ENCODE results near the gene P2RY2. TPM values are rescaled to one million over a fixed set of nuclear protein-coding genes. Genes with fewer than 3 reads are reported as not detected.

Gene P2RY2
- total and polyA plus RNA-seq, 5 donors from 2014 or later, result not detected

DNA sequence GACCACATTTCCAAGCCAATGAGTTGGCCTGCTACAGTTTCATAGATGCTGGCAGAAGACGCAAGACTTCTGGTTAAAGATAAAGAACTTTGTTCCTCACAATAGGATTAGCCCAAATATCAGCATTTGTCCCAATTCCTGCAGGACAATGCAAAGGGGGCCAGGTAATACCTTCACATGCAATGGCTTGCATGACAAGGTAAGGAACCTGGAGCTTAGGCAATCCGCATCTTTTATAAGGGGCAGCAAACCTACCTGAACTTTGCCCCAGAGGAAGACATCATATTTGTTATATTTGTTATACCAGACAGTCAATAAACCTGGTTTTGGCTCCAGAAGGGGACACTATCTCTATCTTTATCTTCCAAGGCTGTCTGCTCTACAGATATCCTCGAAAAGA is 59.4 kb downstream of the P2RY2 start:
- Histone ChIP-seq H3K36me3 (ENCODE audit: control insufficient read depth, insufficient read depth, low read length) (no peaks in the 10 kb centered on the region), H3K4me1 (ENCODE audit: control insufficient read depth, insufficient read depth, low read length, poor library complexity, severe bottlenecking) (no peaks in the 10 kb centered on the region), H3K9me3 (ENCODE audit: control insufficient read depth in 2 of 2, low read length in 2 of 2) (no peaks in the 10 kb centered on the region), H3K27me3 (ENCODE audit: control insufficient read depth, insufficient read depth, low read length) (peaks cover 2% of the 10 kb centered on the region), H3K27ac (ENCODE audit: insufficient read depth, low read length, poor library complexity, severe bottlenecking) (no peak overlapping the region), H3K4me3 (ENCODE audit: low read depth, low read length) (no peak overlapping the region)
- ATAC-seq (ENCODE audit: low read depth in 2 of 2) (no peak), DNase-seq (no peak)
- Mint-ChIP-seq H3K9me3 (peaks cover 0 to 1% (median 0%) of the 10 kb centered on the region in 7 donors), H3K27ac (no peak overlapping the region), H3K27me3 (peaks cover 14% of the 10 kb centered on the region), H3K36me3 (no peaks in the 10 kb centered on the region), H3K4me1 (peaks cover 0 to 4% (median 0%) of the 10 kb centered on the region in 4 donors), H3K4me3 (no peak overlapping the region)

GRCh38 chr11:73280626-73281025 is 62.5 kb downstream of the P2RY2 start:
- H3K4me3 Mint-ChIP-seq, result no peak overlapping the region
- H3K4me3 ChIP-seq (ENCODE audit: low read depth, low read length), result no peak overlapping the region
- DNase-seq, result no peak
- H3K27ac ChIP-seq (ENCODE audit: insufficient read depth, low read length, poor library complexity, severe bottlenecking), result no peak overlapping the region
- H3K36me3 Mint-ChIP-seq, result no peaks in the 10 kb centered on the region
- ATAC-seq (ENCODE audit: low read depth in 2 of 2), result no peak
- peak overlapping the region in 1 of 3 donors; percentile 9 for H3K27ac Mint-ChIP-seq
- H3K9me3 ChIP-seq (ENCODE audit: control insufficient read depth in 2 of 2, low read length in 2 of 2), result no peaks in the 10 kb centered on the region
- no peaks in the 10 kb centered on the region for H3K36me3 ChIP-seq (ENCODE audit: control insufficient read depth, insufficient read depth, low read length)
- H3K27me3 Mint-ChIP-seq, result peaks cover 5% of the 10 kb centered on the region
- H3K9me3 Mint-ChIP-seq, result peaks cover 0 to 1% (median 0%) of the 10 kb centered on the region in 7 donors
- no peaks in the 10 kb centered on the region for H3K27me3 ChIP-seq (ENCODE audit: control insufficient read depth, insufficient read depth, low read length)
- peaks cover 0 to 4% (median 0%) of the 10 kb centered on the region in 4 donors for H3K4me1 Mint-ChIP-seq
- H3K4me1 ChIP-seq (ENCODE audit: control insufficient read depth, insufficient read depth, low read length, poor library complexity, severe bottlenecking), result no peaks in the 10 kb centered on the region

GRCh38 chr11:73281201-73281741 is 63.2 kb downstream of the P2RY2 start:
- ATAC-seq (ENCODE audit: low read depth in 2 of 2) (no peak), DNase-seq (no peak)
- H3K27ac Mint-ChIP-seq, result no peak overlapping the region
- Histone ChIP-seq H3K9me3 (ENCODE audit: control insufficient read depth in 2 of 2, low read length in 2 of 2) (no peaks in the 10 kb centered on the region), H3K27me3 (ENCODE audit: control insufficient read depth, insufficient read depth, low read length) (no peaks in the 10 kb centered on the region), H3K36me3 (ENCODE audit: control insufficient read depth, insufficient read depth, low read length) (no peaks in the 10 kb centered on the region), H3K27ac (ENCODE audit: insufficient read depth, low read length, poor library complexity, severe bottlenecking) (no peak overlapping the region), H3K4me3 (ENCODE audit: low read depth, low read length) (no peak overlapping the region), H3K4me1 (ENCODE audit: control insufficient read depth, insufficient read depth, low read length, poor library complexity, severe bottlenecking) (no peaks in the 10 kb centered on the region)
- no peak overlapping the region for H3K4me3 Mint-ChIP-seq
- peaks cover 0 to 4% (median 0%) of the 10 kb centered on the region in 4 donors for H3K4me1 Mint-ChIP-seq
- peaks cover 5% of the 10 kb centered on the region for H3K27me3 Mint-ChIP-seq
- H3K9me3 Mint-ChIP-seq, result peaks cover 0 to 1% (median 0%) of the 10 kb centered on the region in 7 donors
- no peaks in the 10 kb centered on the region for H3K36me3 Mint-ChIP-seq

- peaks cover 0 to 4% (median 0%) of the 10 kb centered on the region in 4 donors for H3K4me1 Mint-ChIP-seq
- Histone ChIP-seq H3K4me3 (ENCODE audit: low read depth, low read length) (no peak overlapping the region), H3K9me3 (ENCODE audit: control insufficient read depth in 2 of 2, low read length in 2 of 2) (no peaks in the 10 kb centered on the region), H3K36me3 (ENCODE audit: control insufficient read depth, insufficient read depth, low read length) (no peaks in the 10 kb centered on the region), H3K4me1 (ENCODE audit: control insufficient read depth, insufficient read depth, low read length, poor library complexity, severe bottlenecking) (no peaks in the 10 kb centered on the region), H3K27ac (ENCODE audit: insufficient read depth, low read length, poor library complexity, severe bottlenecking) (no peak overlapping the region), H3K27me3 (ENCODE audit: control insufficient read depth, insufficient read depth, low read length) (no peaks in the 10 kb centered on the region)
- H3K27me3 Mint-ChIP-seq, result peaks cover 5% of the 10 kb centered on the region
- no peaks in the 10 kb centered on the region for H3K36me3 Mint-ChIP-seq
- ATAC-seq (ENCODE audit: low read depth in 2 of 2) (no peak), DNase-seq (no peak)
- no peak overlapping the region for H3K4me3 Mint-ChIP-seq
- peak overlapping the region in 1 of 3 donors; percentile 23 for H3K27ac Mint-ChIP-seq
- H3K9me3 Mint-ChIP-seq, result peaks cover 0 to 1% (median 0%) of the 10 kb centered on the region in 7 donors
Observed at GRCh38 chr11:73281796-73282660, 63.9 kb downstream of the P2RY2 start.

DNA sequence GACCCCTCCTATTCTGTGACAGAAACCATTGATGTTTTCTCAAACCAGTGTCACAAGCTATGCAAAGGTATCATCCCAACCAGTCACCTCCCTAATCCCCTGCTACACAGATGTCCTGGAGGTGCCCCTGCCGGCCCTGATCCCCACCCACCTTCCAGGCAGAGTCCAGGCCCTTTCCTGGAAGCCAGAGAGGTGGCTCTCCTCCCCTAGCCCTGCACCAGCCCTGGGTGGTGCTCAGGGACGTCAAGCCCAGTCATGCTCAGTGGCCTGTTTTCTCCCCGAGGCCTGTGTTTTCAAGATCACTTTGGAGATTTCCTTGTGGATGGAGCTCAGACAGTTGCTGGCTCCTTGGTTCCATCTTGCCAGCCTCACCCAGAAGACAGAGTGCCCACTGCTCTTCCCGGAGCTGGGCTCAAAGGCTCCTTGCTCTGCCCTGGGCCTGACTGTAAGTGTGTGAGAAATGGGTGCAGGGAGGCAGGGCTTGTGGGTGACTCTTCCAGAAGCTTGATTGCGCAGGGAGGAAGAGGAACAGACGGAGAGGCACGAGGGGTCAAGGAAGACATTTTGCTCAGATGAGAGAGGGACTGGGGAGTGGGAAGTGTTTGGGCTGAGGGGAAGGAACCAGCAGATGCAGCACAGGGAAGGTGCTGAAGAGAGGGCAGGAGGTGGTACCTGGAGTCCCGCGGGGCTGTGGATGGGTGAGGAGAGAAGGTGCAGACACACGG is 65.4 kb downstream of the P2RY2 start:
- no peak overlapping the region for H3K27ac ChIP-seq (ENCODE audit: insufficient read depth, low read length, poor library complexity, severe bottlenecking)
- no peak overlapping the region for H3K4me3 ChIP-seq (ENCODE audit: low read depth, low read length)
- H3K9me3 ChIP-seq (ENCODE audit: control insufficient read depth in 2 of 2, low read length in 2 of 2), result no peaks in the 10 kb centered on the region
- Mint-ChIP-seq H3K27me3 (peaks cover 5% of the 10 kb centered on the region), H3K4me3 (no peak overlapping the region), H3K27ac (no peak overlapping the region), H3K9me3 (peaks cover 0 to 1% (median 0%) of the 10 kb centered on the region in 7 donors), H3K36me3 (no peaks in the 10 kb centered on the region), H3K4me1 (peaks cover 0 to 4% (median 0%) of the 10 kb centered on the region in 4 donors)
- DNase-seq (no peak), ATAC-seq (ENCODE audit: low read depth in 2 of 2) (no peak)
- H3K27me3 ChIP-seq (ENCODE audit: control insufficient read depth, insufficient read depth, low read length), result no peaks in the 10 kb centered on the region
- H3K4me1 ChIP-seq (ENCODE audit: control insufficient read depth, insufficient read depth, low read length, poor library complexity, severe bottlenecking), result no peaks in the 10 kb centered on the region
- H3K36me3 ChIP-seq (ENCODE audit: control insufficient read depth, insufficient read depth, low read length), result no peaks in the 10 kb centered on the region

DNA sequence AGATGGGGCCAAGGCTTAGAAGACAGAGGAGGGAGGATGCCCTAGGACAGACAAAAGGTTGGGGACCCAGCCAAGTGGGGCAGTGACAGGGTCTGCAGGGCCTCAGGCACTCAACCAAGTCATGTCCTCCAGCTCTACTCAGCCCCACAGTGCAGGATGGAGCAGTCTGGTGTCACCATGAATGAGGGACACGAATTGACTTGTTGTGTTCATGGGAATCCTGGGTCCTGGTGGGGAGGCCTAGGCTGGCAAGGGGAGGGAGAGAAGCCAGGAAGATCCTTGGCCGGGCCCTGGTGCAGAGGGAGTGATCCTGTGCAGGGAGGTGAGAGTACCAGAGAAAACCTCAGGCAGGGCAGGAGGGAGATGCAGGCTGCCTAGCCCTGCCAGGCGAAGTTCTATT is 66.0 kb downstream of the P2RY2 start:
- Mint-ChIP-seq H3K27ac (no peak overlapping the region), H3K4me1 (peaks cover 0 to 6% (median 1%) of the 10 kb centered on the region in 4 donors), H3K9me3 (peaks cover 0 to 1% (median 0%) of the 10 kb centered on the region in 7 donors), H3K36me3 (no peaks in the 10 kb centered on the region), H3K4me3 (no peak overlapping the region), H3K27me3 (peaks cover 5% of the 10 kb centered on the region)
- H3K4me3 ChIP-seq (ENCODE audit: low read depth, low read length), result no peak overlapping the region
- H3K9me3 ChIP-seq (ENCODE audit: control insufficient read depth in 2 of 2, low read length in 2 of 2), result no peaks in the 10 kb centered on the region
- no peak overlapping the region for H3K27ac ChIP-seq (ENCODE audit: insufficient read depth, low read length, poor library complexity, severe bottlenecking)
- no peaks in the 10 kb centered on the region for H3K36me3 ChIP-seq (ENCODE audit: control insufficient read depth, insufficient read depth, low read length)
- ATAC-seq (ENCODE audit: low read depth in 2 of 2), result no peak
- no peak for DNase-seq
- H3K4me1 ChIP-seq (ENCODE audit: control insufficient read depth, insufficient read depth, low read length, poor library complexity, severe bottlenecking), result peaks cover 5% of the 10 kb centered on the region
- H3K27me3 ChIP-seq (ENCODE audit: control insufficient read depth, insufficient read depth, low read length), result no peaks in the 10 kb centered on the region

- Histone ChIP-seq H3K4me1 (ENCODE audit: control insufficient read depth, insufficient read depth, low read length, poor library complexity, severe bottlenecking) (peaks cover 5% of the 10 kb centered on the region), H3K27ac (ENCODE audit: insufficient read depth, low read length, poor library complexity, severe bottlenecking) (no peak overlapping the region), H3K9me3 (ENCODE audit: control insufficient read depth in 2 of 2, low read length in 2 of 2) (no peaks in the 10 kb centered on the region), H3K36me3 (ENCODE audit: control insufficient read depth, insufficient read depth, low read length) (no peaks in the 10 kb centered on the region), H3K4me3 (ENCODE audit: low read depth, low read length) (no peak overlapping the region), H3K27me3 (ENCODE audit: control insufficient read depth, insufficient read depth, low read length) (no peaks in the 10 kb centered on the region)
- ATAC-seq (ENCODE audit: low read depth in 2 of 2) (no peak), DNase-seq (no peak)
- Mint-ChIP-seq H3K27me3 (peaks cover 5% of the 10 kb centered on the region), H3K4me1 (peaks cover 0 to 7% (median 2%) of the 10 kb centered on the region in 4 donors), H3K27ac (peak overlapping the region in 2 of 3 donors; percentile 1 to 86), H3K9me3 (peaks cover 0 to under 1% (median 0%) of the 10 kb centered on the region in 7 donors), H3K36me3 (no peaks in the 10 kb centered on the region), H3K4me3 (no peak overlapping the region)
Observed at GRCh38 chr11:73285721-73286120, 67.6 kb downstream of the P2RY2 start.

All from CD4-positive, CD25-positive, alpha-beta regulatory T cell (primary cell).